ENCODE measurements around the gene CHN2. TPM values are rescaled to one million over a fixed set of nuclear protein-coding genes. Genes with fewer than 3 reads are reported as not detected.

CHN2 gene
- total RNA-seq, 1 donor from 2014 or later: 0.64 TPM

GRCh38 chr7:29496355-29497020 lies 301.9 kb downstream of the CHN2 start:
- Mint-ChIP-seq H3K27ac (ENCODE audit: unreplicated experiment) (no peak overlapping the region), H3K36me3 (ENCODE audit: unreplicated experiment) (no peaks in the 10 kb centered on the region), H3K4me1 (ENCODE audit: unreplicated experiment) (peaks cover 37% of the 10 kb centered on the region), H3K27me3 (ENCODE audit: unreplicated experiment) (no peaks in the 10 kb centered on the region), H3K9me3 (ENCODE audit: unreplicated experiment) (no peaks in the 10 kb centered on the region), H3K4me3 (ENCODE audit: unreplicated experiment) (no peak overlapping the region)
- DNase-seq (ENCODE audit: extremely low spot score, unreplicated experiment): no peak
- TF ChIP-seq, protein P1, sequence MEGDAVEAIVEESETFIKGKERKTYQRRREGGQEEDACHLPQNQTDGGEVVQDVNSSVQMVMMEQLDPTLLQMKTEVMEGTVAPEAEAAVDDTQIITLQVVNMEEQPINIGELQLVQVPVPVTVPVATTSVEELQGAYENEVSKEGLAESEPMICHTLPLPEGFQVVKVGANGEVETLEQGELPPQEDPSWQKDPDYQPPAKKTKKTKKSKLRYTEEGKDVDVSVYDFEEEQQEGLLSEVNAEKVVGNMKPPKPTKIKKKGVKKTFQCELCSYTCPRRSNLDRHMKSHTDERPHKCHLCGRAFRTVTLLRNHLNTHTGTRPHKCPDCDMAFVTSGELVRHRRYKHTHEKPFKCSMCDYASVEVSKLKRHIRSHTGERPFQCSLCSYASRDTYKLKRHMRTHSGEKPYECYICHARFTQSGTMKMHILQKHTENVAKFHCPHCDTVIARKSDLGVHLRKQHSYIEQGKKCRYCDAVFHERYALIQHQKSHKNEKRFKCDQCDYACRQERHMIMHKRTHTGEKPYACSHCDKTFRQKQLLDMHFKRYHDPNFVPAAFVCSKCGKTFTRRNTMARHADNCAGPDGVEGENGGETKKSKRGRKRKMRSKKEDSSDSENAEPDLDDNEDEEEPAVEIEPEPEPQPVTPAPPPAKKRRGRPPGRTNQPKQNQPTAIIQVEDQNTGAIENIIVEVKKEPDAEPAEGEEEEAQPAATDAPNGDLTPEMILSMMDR (IDR thresholded peaks at IDR 0.05): no peak

DNA sequence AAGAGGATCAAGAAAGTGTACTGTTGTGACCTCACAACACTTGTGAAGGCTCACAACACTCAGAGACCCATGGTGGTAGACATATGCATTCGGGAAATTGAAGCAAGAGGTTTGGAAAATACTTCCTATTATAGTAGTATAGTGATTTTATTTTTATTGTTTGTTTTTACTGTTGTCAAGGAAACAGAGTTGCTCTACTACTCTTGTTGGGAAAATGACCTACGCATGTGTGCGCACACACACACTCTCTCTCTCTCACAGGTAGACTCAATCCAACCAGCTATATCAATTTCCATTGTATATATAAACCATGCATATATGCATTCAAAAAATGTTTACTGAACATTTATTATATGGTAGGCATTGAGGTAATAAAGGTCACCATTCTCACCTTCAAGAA lies 305.4 kb downstream of the CHN2 start:
- Mint-ChIP-seq H3K4me1 (ENCODE audit: unreplicated experiment) (peaks cover 37% of the 10 kb centered on the region), H3K9me3 (ENCODE audit: unreplicated experiment) (no peaks in the 10 kb centered on the region), H3K36me3 (ENCODE audit: unreplicated experiment) (no peaks in the 10 kb centered on the region), H3K27me3 (ENCODE audit: unreplicated experiment) (no peaks in the 10 kb centered on the region), H3K27ac (ENCODE audit: unreplicated experiment) (peak overlapping the region; percentile 64), H3K4me3 (ENCODE audit: unreplicated experiment) (no peak overlapping the region)
- TF ChIP-seq, protein P1 (IDR thresholded peaks at IDR 0.05): no peak
- DNase-seq (ENCODE audit: extremely low spot score, unreplicated experiment): no peak

- TF ChIP-seq, protein P1 (IDR thresholded peaks at IDR 0.05): no peak
- H3K4me3 Mint-ChIP-seq (ENCODE audit: unreplicated experiment): no peak overlapping the region
- H3K9me3 Mint-ChIP-seq (ENCODE audit: unreplicated experiment): no peaks in the 10 kb centered on the region
- no peaks in the 10 kb centered on the region for H3K36me3 Mint-ChIP-seq (ENCODE audit: unreplicated experiment)
- DNase-seq (ENCODE audit: extremely low spot score, unreplicated experiment): no peak
- peaks cover 32% of the 10 kb centered on the region for H3K4me1 Mint-ChIP-seq (ENCODE audit: unreplicated experiment)
- H3K27ac Mint-ChIP-seq (ENCODE audit: unreplicated experiment): peak overlapping the region; percentile 64
- no peaks in the 10 kb centered on the region for H3K27me3 Mint-ChIP-seq (ENCODE audit: unreplicated experiment)
Observed at GRCh38 chr7:29500719-29501118, 306.1 kb downstream of the CHN2 start.

- TF ChIP-seq, protein P1 (IDR thresholded peaks at IDR 0.05): no peak
- no peaks in the 10 kb centered on the region for H3K36me3 Mint-ChIP-seq (ENCODE audit: unreplicated experiment)
- DNase-seq (ENCODE audit: extremely low spot score, unreplicated experiment): no peak
Observed at GRCh38 chr7:29502133-29502532, 307.6 kb downstream of the CHN2 start.

DNA sequence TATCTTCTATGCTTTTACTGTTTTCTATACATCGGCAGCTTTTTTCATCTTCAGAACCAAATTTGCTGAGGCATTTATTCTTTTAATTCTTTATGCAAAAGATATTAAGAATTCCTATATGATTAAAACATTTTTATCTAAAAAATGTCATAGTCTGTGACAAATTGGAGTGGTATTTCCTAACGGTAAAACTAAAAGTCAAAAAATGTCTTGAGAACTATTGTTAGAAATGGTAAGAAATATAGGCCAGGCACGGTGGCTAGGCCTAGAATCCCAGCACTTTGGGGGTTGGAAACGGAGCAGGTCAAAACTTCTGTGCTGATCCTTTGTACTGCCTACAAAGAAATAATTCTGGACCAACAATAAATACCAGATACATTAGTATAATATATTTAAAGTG lies 311.4 kb downstream of the CHN2 start:
- Mint-ChIP-seq H3K4me3 (ENCODE audit: unreplicated experiment) (no peak overlapping the region), H3K4me1 (ENCODE audit: unreplicated experiment) (peaks cover 7% of the 10 kb centered on the region), H3K27me3 (ENCODE audit: unreplicated experiment) (no peaks in the 10 kb centered on the region), H3K36me3 (ENCODE audit: unreplicated experiment) (no peaks in the 10 kb centered on the region), H3K27ac (ENCODE audit: unreplicated experiment) (no peak overlapping the region), H3K9me3 (ENCODE audit: unreplicated experiment) (no peaks in the 10 kb centered on the region)
- DNase-seq (ENCODE audit: extremely low spot score, unreplicated experiment): no peak
- TF ChIP-seq, protein P1 (IDR thresholded peaks at IDR 0.05): no peak

More at GRCh38 chr7:29502133-29502532, 307.6 kb downstream of the CHN2 start:
- Mint-ChIP-seq H3K9me3 (ENCODE audit: unreplicated experiment) (no peaks in the 10 kb centered on the region), H3K4me1 (ENCODE audit: unreplicated experiment) (peaks cover 28% of the 10 kb centered on the region), H3K4me3 (ENCODE audit: unreplicated experiment) (no peak overlapping the region), H3K27me3 (ENCODE audit: unreplicated experiment) (no peaks in the 10 kb centered on the region), H3K27ac (ENCODE audit: unreplicated experiment) (no peak overlapping the region)

Data from osteocyte (in vitro differentiated cells).